Rectal smooth muscle tissue (tissue), 1 donor: ENCODE measurements around the gene DDIT4L.
A peak's percentile ranks its signal among the peaks of the same experiment; 100 is the strongest.
"Not testable (repeated sequence)": the region's sequence is repeated elsewhere in the genome, so short reads cannot be mapped to it uniquely, and the experiment has no call there.

Experiments
- H3K27ac ChIP-seq: one replicate; pipeline ENCODE4 v1.7.0; 2013; ENCODE audit warnings: low read depth, low read length, inconsistent platforms
- H3K27me3 ChIP-seq: one replicate; pipeline ENCODE4 v1.7.0; 2013; ENCODE audit warnings: low read length; ENCODE audit not compliant: control insufficient read depth, insufficient read depth
- H3K36me3 ChIP-seq: one replicate; pipeline ENCODE4 v1.7.0; 2013; ENCODE audit warnings: low read length; ENCODE audit not compliant: control insufficient read depth, insufficient read depth
- H3K4me1 ChIP-seq: one replicate; pipeline ENCODE4 v1.7.0; 2013; ENCODE audit warnings: low read length; ENCODE audit not compliant: control insufficient read depth, insufficient read depth
- H3K4me3 ChIP-seq: one replicate; pipeline ENCODE4 v1.7.0; 2013; ENCODE audit warnings: low read length
- H3K9ac ChIP-seq: one replicate; pipeline ENCODE4 v1.7.0; 2013; ENCODE audit warnings: low read length

The DDIT4L gene

GRCh38 chr4:100189820-100190642, at the start of gene DDIT4L:
TSS of gene DDIT4L (minus strand) at chr4:100190468. CDS start at chr4:100189983, 485 bp downstream.
- Histone ChIP-seq H3K27ac (no peak within 1 kb of the TSS), H3K4me3 (peak within 1 kb of the TSS; percentile 72), H3K9ac (no peak within 1 kb of the TSS), H3K4me1 (no peaks in the 10 kb centered on the region), H3K27me3 (no peaks in the 10 kb centered on the region), H3K36me3 (no peaks in the 10 kb centered on the region)

GRCh38 chr4:100240008-100240407, 49.7 kb upstream of the DDIT4L start:
- H3K9ac ChIP-seq: no peak overlapping the region
- H3K4me1 ChIP-seq: no peaks in the 10 kb centered on the region
- H3K27ac ChIP-seq: no peak overlapping the region
- H3K4me3 ChIP-seq: no peak overlapping the region
- no peaks in the 10 kb centered on the region for H3K36me3 ChIP-seq
- no peaks in the 10 kb centered on the region for H3K27me3 ChIP-seq

GRCh38 chr4:100224721-100225120, 34.5 kb upstream of the DDIT4L start:
- Histone ChIP-seq H3K36me3 (no peaks in the 10 kb centered on the region), H3K27me3 (no peaks in the 10 kb centered on the region), H3K9ac (no peak overlapping the region), H3K4me1 (no peaks in the 10 kb centered on the region), H3K4me3 (no peak overlapping the region), H3K27ac (no peak overlapping the region)

- no peak overlapping the region for H3K27ac ChIP-seq
These were observed 33.9 kb upstream of the DDIT4L start for GRCh38 chr4:100224160-100224559.

GRCh38 chr4:100208964-100209363, 18.7 kb upstream of the DDIT4L start:
- H3K4me3 ChIP-seq: no peak overlapping the region
- H3K27me3 ChIP-seq: no peaks in the 10 kb centered on the region
- no peak overlapping the region for H3K9ac ChIP-seq
- no peak overlapping the region for H3K27ac ChIP-seq
- no peaks in the 10 kb centered on the region for H3K4me1 ChIP-seq
- H3K36me3 ChIP-seq: no peaks in the 10 kb centered on the region

More at GRCh38 chr4:100224160-100224559, 33.9 kb upstream of the DDIT4L start:
- Histone ChIP-seq H3K4me3 (no peak overlapping the region), H3K27me3 (no peaks in the 10 kb centered on the region), H3K9ac (no peak overlapping the region), H3K36me3 (no peaks in the 10 kb centered on the region), H3K4me1 (no peaks in the 10 kb centered on the region)

GRCh38 chr4:100208459-100208858, 18.2 kb upstream of the DDIT4L start:
- Histone ChIP-seq H3K4me1 (no peaks in the 10 kb centered on the region), H3K9ac (no peak overlapping the region), H3K4me3 (no peak overlapping the region), H3K27me3 (no peaks in the 10 kb centered on the region), H3K36me3 (no peaks in the 10 kb centered on the region), H3K27ac (no peak overlapping the region)

- no peaks in the 10 kb centered on the region for H3K4me1 ChIP-seq
- H3K36me3 ChIP-seq: no peaks in the 10 kb centered on the region
- H3K9ac ChIP-seq: no peak overlapping the region
- no peak overlapping the region for H3K4me3 ChIP-seq
- H3K27me3 ChIP-seq: no peaks in the 10 kb centered on the region
- H3K27ac ChIP-seq: no peak overlapping the region
These were observed 16.6 kb upstream of the DDIT4L start for GRCh38 chr4:100206850-100207249.

GRCh38 chr4:100198061-100198460, 7.8 kb upstream of the DDIT4L start:
- Histone ChIP-seq H3K4me3 (no peak overlapping the region), H3K4me1 (no peaks in the 10 kb centered on the region), H3K27ac (no peak overlapping the region), H3K9ac (no peak overlapping the region), H3K36me3 (no peaks in the 10 kb centered on the region), H3K27me3 (no peaks in the 10 kb centered on the region)

- H3K36me3 ChIP-seq, H3K27me3 ChIP-seq, H3K27ac ChIP-seq, H3K4me1 ChIP-seq, H3K9ac ChIP-seq, H3K4me3 ChIP-seq: not testable (repeated sequence)
These were observed 6.3 kb upstream of the DDIT4L start for GRCh38 chr4:100196388-100197071.

GRCh38 chr4:100190643-100191600, 654 bp upstream of the DDIT4L start:
- H3K4me1 ChIP-seq: no peaks in the 10 kb centered on the region
- H3K9ac ChIP-seq: no peak overlapping the region
- no peaks in the 10 kb centered on the region for H3K27me3 ChIP-seq
- H3K27ac ChIP-seq: no peak overlapping the region
- H3K4me3 ChIP-seq: peak overlapping the region; percentile 72
- no peaks in the 10 kb centered on the region for H3K36me3 ChIP-seq

GRCh38 chr4:100188829-100189228, 1.4 kb downstream of the DDIT4L start:
- Histone ChIP-seq H3K4me3 (peak overlapping the region; percentile 28), H3K27ac (no peak overlapping the region), H3K36me3 (no peaks in the 10 kb centered on the region), H3K9ac (no peak overlapping the region), H3K27me3 (no peaks in the 10 kb centered on the region), H3K4me1 (no peaks in the 10 kb centered on the region)

GRCh38 chr4:100187781-100188180, 2.5 kb downstream of the DDIT4L start:
- no peaks in the 10 kb centered on the region for H3K4me1 ChIP-seq

More at GRCh38 chr4:100187781-100188180, 2.5 kb downstream of the DDIT4L start:
- H3K27me3 ChIP-seq: no peaks in the 10 kb centered on the region
- H3K27ac ChIP-seq: no peak overlapping the region
- H3K9ac ChIP-seq: no peak overlapping the region
- no peak overlapping the region for H3K4me3 ChIP-seq
- no peaks in the 10 kb centered on the region for H3K36me3 ChIP-seq
